ENCODE measurements around the gene DMD.

Gene DMD

DNA sequence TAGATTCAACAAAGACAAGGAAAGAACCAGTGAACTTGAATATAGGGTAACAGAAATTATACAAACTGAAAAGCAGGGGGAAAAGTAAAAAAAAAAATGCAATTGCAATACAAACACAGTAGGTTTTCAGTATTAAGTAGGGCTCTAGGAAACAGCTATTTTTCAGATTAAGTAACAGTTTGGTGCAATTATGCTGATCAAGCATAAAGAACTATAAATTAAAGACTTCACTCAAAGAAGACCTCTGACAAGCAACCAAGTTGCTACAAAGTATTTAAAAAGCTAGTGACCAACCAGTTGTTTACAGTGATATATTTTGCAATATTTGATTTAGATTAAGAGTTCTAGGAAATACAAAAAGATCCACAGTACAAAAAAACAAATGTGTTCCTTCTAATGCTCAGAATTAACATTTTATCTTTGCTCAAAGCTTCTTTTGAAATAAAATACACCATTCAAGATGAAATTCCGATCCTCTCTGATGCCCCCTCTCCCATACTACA is 1908.7 kb downstream of the DMD start:
- no peak overlapping the region for H3K4me3 ChIP-seq (ENCODE audit: control insufficient read depth, low read depth, low read length)

DNA sequence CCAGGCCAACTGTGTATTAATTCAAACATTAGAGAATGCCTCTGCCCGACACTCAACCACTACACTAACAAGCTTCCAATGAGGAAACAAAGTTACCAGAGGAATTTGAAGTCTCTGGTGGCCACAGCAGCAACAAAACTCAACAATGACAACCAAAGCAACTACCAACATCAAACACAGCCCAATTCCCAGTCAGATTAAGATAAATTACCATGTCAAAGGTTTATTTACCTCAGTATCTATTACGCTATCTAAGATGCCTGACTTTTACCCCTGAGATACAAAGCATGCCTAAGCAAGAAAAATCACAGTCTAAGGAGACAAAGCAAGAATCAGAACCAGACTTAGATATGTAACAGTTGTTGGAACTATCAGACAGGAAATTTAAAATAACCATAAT is 1909.4 kb downstream of the DMD start:
- H3K4me3 ChIP-seq (ENCODE audit: control insufficient read depth, low read depth, low read length): no peak overlapping the region
- TF ChIP-seq, protein P1, sequence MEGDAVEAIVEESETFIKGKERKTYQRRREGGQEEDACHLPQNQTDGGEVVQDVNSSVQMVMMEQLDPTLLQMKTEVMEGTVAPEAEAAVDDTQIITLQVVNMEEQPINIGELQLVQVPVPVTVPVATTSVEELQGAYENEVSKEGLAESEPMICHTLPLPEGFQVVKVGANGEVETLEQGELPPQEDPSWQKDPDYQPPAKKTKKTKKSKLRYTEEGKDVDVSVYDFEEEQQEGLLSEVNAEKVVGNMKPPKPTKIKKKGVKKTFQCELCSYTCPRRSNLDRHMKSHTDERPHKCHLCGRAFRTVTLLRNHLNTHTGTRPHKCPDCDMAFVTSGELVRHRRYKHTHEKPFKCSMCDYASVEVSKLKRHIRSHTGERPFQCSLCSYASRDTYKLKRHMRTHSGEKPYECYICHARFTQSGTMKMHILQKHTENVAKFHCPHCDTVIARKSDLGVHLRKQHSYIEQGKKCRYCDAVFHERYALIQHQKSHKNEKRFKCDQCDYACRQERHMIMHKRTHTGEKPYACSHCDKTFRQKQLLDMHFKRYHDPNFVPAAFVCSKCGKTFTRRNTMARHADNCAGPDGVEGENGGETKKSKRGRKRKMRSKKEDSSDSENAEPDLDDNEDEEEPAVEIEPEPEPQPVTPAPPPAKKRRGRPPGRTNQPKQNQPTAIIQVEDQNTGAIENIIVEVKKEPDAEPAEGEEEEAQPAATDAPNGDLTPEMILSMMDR (conservative IDR thresholded peaks at IDR 0.05; ENCODE audit: control insufficient read depth, insufficient read depth, low read depth, low read length): no peak
- DNase-seq (ENCODE audit: low read depth): no peak

More for the DNA sequence above, 1908.7 kb downstream of the DMD start:
- TF ChIP-seq, protein P1 (conservative IDR thresholded peaks at IDR 0.05; ENCODE audit: control insufficient read depth, insufficient read depth, low read depth, low read length): no peak
- DNase-seq (ENCODE audit: low read depth): no peak

DNA sequence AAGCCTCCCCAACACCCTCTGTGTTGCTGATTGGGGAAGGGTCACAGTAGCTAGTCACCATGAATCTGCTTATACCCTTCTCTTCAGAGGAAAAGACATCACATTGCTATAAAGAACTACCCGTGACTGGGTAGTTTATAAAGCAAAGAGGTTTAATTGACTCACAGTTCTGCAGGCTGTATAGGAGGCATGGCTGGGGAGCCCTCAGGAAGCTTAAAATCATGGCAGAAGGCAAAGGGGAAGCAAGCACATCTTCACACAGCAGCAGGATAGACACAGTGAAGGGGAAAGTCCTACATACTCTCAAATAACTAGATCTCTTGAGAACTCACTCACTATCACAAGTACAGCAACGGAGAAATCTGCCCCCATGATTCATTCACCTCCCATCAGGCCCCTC is 1910.1 kb downstream of the DMD start:
- no peak overlapping the region for H3K4me3 ChIP-seq (ENCODE audit: control insufficient read depth, low read depth, low read length)
- TF ChIP-seq, protein P1 (conservative IDR thresholded peaks at IDR 0.05; ENCODE audit: control insufficient read depth, insufficient read depth, low read depth, low read length): no peak
- DNase-seq (ENCODE audit: low read depth): no peak

DNA sequence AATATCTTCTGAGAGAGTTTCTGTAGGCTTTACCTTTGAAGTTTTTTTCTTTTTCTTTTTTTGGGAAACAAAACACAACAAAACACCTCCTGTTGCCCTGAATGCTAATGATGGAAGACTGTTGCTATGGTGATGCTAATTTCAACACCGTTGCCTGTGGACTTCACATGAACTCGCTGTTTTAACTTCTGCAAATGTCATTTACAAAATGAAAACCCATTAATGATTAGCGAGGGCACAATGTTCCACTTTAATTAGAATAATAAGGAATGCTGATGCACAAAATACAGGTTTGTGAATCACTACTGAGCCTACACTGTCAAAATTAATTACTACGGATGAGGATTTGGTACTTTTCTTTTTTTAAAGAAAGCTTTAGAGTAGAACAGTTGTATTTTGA is 1912.4 kb downstream of the DMD start:
- no peak for DNase-seq (ENCODE audit: low read depth)
- no peak overlapping the region for H3K4me3 ChIP-seq (ENCODE audit: control insufficient read depth, low read depth, low read length)
- TF ChIP-seq, protein P1 (conservative IDR thresholded peaks at IDR 0.05; ENCODE audit: control insufficient read depth, insufficient read depth, low read depth, low read length): no peak

DNA sequence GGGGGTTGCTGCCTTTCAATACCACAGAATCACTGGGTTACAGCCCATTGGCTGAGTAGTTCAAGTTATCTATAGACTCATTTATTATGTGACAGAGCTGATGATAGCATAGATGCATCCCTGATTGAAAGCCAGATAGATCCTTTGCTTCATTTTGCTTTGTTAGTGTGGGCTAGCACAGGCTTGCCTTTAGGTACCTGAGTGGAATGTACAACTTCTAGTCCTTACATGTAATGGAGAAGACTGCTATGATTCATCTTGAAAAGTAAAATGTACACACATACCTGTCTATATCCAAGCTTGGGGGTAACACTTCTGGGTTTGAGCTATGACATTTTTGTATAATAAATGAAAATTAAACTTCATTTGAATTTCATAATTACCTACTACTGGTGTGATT is 1913.5 kb downstream of the DMD start:
- DNase-seq (ENCODE audit: low read depth): no peak
- TF ChIP-seq, protein P1 (conservative IDR thresholded peaks at IDR 0.05; ENCODE audit: control insufficient read depth, insufficient read depth, low read depth, low read length): no peak
- no peak overlapping the region for H3K4me3 ChIP-seq (ENCODE audit: control insufficient read depth, low read depth, low read length)

DNA sequence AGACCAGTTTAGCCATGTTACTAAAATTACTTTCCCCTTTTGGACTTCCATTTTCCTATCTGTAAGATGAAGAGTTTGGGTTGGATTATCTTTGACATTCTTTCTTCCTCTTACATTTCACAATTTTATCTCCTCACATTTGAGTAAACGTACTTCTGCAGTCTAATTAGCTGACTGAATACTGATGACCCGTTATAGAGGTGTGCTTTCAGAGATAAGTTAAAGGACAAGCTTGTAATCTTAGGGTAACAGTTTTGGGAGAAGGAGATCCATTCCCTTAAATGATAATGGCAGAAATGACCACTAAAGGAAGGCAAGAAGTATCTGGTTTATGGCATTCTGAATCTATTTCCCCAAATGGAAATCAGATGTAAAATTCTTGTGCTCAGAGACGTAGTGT is 1916.9 kb downstream of the DMD start:
- TF ChIP-seq, protein P1 (conservative IDR thresholded peaks at IDR 0.05; ENCODE audit: control insufficient read depth, insufficient read depth, low read depth, low read length): no peak
- H3K4me3 ChIP-seq (ENCODE audit: control insufficient read depth, low read depth, low read length): no peak overlapping the region
- DNase-seq (ENCODE audit: low read depth): no peak

DNA sequence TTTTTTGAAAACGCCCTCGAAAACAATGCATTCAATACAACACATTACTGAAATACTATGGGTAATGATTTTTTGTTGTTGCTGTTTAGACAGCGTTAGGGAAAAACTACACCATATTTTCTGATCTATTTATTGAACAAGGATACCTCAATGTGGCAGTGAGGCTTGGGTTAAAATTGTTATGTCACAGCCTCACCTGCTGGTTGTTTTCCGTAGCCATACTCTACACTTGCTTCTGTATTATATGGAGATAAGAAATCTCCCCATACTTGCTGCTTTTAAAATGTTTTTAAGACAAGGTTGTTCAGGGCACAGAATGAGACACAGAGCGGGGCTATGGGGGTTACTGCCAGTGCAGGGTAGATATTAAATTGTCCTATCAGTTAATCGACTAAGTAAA is 1917.9 kb downstream of the DMD start:
- TF ChIP-seq, protein P1 (conservative IDR thresholded peaks at IDR 0.05; ENCODE audit: control insufficient read depth, insufficient read depth, low read depth, low read length): no peak
- no peak overlapping the region for H3K4me3 ChIP-seq (ENCODE audit: control insufficient read depth, low read depth, low read length)
- DNase-seq (ENCODE audit: low read depth): no peak

All from fibroblast of mammary gland (primary cell).